GM18505 (cell line): ENCODE measurements around the gene MLX.

Experiments used
- ATAC-seq: cut with Tn5 transposase; IDR thresholded peaks from one replicate; pipeline ENCODE4 v1.9.1; 2021; ENCODE audit not compliant: unreplicated experiment
- POLR2A ChIP-seq: IDR thresholded peaks from 4 replicates; pipeline ENCODE4 v1.6.1; 2011; ENCODE audit warnings: borderline replicate concordance; ENCODE audit not compliant: insufficient read depth, insufficient read length; ENCODE audit errors: extremely low read depth

Gene MLX, protein sequence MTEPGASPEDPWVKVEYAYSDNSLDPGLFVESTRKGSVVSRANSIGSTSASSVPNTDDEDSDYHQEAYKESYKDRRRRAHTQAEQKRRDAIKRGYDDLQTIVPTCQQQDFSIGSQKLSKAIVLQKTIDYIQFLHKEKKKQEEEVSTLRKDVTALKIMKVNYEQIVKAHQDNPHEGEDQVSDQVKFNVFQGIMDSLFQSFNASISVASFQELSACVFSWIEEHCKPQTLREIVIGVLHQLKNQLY

DNA sequence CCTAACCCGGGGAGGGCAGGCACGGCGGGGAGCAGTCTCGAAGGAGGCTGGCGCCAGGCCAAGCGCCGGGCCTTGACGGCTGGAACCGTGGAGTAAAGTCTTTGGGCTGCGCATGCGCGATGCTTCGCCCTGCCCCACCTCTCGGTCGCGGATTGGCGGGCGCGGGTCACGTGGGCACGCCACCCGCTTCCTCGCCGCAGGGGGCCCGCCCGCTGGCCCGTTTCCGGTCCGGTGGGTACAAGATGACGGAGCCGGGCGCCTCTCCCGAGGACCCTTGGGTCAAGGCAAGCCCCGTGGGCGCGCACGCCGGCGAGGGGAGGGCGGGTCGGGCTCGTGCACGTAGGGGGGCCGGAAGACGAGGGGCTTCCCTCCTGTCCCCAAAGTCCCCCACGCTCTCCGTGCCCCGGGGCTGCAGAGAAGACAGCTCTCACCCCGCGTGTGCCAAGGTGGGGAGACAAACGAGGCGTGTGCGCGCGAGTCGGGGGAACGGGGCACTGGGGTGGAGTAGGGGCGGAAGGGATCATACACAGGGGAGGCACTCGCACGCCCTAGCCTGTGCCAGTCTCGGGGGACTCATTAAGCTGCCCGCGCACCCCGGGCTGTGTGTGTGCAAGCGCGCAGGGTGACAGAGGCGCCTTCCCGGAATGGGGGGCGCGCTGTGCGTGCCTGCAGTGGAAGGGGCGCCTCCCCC lies at the start of gene MLX:
Gene MLX, plus strand, starts transcription at position 218 of the 691 bp plus-strand sequence. Its CDS starts 25 bp downstream, at position 243.
- ATAC-seq: peak; percentile 52
- peak; percentile 51 for TF ChIP-seq POLR2A

DNA sequence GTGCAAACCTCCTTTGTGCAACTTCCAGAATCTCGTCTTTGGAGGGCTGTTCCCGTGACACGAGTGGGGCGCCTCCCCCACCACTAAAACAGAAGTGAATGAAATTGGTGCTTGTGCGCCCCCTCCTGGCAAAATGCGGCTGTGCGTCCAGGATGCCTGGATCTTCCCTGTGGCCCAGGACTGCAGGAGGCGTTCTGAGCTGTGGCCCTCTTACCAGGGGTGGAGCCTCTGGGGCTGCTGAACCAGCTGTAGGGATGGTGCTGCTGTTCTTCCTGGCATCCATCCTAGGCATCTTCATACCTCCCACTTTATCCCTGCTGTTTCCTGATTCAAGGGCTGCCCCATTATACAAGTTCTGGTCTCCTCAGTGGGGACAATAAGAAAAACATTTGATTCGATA lies 49.4 kb upstream of the MLX start:
- no peak for TF ChIP-seq POLR2A
- no peak for ATAC-seq

DNA sequence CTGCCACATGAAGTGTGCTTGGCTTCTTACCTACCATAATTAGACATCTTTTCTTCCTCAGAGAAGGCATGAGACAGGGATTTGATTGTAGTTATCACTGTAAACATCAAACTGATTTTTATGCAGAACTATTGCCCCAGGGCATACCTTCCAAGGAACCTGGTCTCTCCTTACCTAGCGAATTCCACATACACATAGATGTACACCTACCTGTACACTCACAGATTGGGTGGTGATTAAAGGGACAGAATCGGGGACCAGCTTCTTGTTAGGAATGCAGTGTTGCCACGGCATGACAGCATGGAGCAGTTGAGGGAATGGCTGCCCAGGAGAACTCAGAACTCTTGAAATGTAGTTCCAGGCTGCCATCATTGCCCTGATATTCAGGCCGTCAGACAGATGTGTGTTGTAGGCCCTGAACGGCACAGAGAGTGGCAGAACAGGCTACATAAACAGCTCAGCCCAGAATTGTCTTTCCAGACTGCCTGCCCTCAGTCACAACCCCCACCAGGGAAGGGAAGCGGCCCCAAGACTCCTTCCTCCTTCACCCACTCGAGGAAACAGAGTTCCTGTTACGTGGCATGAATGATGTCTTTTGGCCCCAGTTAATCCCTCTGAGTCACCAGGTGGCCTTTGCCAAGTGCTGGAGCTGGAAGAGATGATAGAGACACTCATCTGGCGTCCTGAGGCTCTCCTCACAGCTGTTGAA lies 48.7 kb upstream of the MLX start:
- no peak for ATAC-seq
- no peak for TF ChIP-seq POLR2A

DNA sequence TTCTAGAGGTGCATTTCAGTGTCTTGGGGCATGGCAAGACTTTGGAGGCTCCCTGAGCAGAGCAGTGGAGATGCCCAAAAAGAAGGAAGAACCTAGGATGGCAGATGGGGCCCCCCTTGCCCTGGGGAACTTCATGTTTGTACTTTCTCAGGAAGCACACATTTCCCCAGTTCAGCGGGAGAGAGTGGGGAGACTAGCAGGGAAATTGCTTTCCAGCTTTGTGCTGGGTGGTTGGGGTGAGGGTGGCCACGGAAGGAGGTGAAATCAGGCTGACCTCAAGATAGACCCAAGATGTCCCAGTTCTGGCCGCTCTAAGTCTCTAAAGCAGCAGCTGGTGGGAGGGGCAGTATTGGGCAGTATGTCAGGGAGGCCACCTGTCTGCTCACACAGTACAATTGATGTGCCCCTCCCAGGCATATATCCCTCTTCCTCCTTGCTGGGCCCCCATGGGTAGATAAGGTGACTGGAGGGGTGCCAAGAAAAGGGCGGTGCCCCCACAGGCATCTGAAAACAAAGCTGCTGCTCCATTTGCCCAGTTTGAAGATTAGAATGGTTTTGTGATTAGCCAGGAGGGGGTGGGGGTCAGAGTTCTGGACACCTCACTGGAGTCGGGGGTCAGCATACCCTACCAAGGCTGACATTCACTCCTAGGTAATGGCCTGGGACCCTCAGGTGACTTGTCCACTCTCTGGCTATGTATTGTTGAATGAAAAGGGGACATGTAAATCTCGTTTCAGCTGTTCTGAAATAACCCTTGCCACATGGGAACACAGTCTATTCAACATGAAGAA lies 48.0 kb upstream of the MLX start:
- TF ChIP-seq POLR2A: no peak
- ATAC-seq: no peak

DNA sequence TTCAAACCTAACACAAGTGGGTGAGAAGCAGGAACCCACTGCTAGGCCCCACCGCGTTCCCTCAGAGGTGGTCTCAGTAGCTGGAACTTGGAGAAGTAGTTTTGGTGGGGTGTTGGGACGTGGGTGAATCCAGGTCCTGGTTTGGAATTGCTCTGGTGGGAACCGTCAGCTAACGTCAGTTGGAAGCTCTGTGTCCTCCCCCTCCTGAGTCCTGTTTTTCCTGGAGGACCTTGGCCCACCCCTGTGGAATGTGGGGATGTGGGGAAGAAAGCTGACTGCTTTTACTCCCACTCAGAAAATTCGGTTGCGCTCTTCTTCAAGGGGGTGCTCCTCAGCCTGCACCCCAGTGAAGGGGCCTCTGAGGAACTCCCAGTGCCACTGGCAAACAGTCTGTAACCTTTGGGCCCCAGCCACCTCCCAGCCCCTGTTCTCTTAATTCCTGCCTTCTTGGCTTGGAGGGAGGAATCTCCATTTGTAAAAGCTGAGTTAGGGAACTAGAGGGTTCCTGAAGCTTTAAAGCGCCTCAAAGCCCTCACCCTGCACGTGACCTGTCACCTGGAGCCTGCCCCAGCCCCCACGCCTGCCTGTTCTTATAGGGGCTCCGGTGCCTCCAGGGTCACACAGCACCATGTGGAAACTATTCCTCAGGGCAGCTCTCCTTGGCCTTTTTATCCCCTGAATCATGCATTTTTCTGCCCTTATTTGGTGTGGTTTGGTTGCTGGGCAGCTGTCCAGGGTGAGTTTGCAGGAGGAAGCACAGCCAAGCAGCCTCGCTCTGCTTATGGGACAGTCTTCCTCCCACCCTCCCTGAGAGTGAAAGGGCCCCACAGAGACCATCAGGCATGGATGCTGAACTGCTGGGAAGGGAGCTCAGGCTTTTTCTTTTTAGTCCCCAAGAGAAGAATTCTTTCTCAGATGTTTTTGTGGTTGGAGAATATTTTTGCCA lies 47.1 kb upstream of the MLX start:
- no peak for TF ChIP-seq POLR2A
- ATAC-seq: no peak

DNA sequence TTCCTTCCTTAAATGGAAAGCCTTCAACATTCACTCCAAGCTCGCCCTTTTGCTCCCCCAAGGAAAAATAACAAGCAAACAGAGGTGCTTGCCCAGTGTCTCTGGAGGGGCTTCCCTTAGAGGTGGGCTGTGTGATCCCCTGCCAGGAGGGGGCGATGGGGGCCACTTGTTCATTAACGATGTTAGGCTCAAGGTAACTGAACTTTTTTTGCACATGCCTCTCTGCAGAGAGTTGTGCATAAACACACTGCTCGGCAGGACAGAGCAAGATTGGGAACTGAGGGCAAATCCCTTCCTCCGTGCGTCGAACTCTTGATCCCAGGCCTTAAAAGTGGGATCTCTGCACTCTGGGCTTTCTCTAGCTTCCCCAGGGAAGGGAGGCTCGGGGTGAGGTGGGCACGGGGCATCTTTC lies 46.4 kb upstream of the MLX start:
- no peak for ATAC-seq
- TF ChIP-seq POLR2A: no peak

DNA sequence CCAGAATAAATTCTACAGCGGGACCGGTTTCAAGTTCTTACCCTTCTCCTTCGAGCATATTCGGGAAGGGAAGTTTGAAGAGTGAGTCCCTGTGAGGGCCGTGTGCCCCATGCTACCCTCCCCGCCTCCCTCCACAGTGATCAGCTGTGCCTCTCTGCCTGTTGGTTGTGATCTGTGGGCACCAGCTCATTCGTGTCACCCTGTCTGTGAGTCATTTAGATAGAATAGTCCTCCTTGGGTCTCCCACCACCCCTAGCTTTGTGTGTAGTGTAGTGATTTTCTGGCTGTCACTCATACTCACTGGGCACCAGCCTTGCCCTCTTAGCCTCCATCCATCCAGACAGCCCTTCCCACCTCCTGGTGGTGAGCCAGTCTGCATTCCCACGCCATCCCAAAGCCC lies 45.9 kb upstream of the MLX start:
- no peak for ATAC-seq
- TF ChIP-seq POLR2A: no peak

DNA sequence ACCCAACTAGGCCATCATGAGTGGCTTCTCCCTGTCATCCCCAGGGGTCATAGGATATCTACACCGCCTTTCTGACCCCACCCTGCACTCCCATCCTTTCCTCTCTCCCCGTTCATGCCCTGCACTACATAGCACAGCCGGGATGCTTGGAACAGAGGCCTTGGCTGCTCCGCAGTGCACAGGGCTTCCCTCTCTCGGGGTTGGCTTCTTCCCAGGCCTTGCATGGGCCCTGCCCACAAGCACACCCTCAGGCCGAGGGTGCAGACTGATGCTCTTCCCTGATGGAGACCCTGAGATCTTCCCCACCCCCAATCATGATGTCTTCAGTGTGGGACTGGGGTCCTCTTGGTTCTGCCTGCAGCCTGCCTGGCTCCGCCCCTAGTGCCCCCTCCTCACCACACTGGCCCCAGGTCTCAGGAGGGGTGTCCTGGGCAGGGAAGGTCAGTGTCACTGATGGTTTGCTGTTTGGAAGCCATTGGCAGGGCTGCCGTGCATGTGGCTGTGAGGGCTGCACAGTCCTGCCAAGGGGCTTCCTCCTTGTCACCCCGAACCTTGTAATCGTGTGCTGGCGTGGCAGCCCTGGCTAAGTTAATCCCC lies 45.1 kb upstream of the MLX start:
- no peak for TF ChIP-seq POLR2A
- no peak for ATAC-seq

DNA sequence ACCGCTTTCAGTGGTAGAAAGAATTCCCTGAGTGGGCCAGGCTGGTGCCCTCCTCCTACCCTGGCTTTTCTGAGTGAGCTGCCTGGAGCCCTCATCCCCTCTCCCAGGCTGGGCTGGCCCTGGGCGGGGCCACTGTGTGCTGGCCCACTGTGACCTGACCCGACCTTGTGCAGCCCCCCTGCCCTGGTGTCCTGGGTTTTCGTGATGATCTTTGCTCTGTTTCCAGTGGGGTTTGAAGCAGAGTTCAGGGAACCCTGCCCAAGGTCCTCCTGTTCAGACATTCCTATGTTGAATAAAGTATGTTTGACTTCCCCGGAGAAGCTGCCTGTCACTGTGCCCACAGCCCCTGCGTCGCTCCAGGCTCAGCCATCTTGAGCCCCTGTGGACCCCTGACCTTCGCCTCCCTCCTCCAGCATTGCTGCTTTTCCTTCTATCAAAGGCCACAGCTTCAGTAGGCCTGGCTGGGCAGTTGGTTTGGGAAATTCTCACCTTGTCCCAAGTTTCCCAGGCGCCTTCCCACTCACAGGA lies 44.6 kb upstream of the MLX start:
- TF ChIP-seq POLR2A: no peak
- no peak for ATAC-seq

DNA sequence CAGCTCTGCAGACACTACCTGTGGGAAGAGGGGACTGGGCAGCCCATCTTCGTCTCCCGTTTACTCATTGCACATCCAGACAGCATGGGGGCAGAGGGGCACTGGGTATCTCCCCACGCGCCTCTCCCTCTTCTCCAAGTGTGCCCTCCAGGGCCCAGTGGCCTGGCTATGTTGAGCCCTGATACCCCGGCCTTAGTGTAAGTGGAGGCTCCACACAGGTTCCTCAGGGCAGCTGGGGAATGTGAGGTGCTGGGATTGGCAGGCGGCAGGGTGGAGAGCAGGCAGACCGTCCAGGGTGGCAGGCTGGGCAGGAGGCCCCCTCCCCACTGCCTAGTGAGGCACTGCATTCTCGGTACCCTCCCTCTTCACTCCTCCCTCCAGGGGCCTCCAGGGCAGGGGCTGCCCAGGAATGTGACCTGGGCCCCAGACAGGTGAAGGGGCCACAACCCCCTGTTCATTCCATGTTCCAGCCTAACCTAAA lies 44.1 kb upstream of the MLX start:
- TF ChIP-seq POLR2A: no peak
- no peak for ATAC-seq

DNA sequence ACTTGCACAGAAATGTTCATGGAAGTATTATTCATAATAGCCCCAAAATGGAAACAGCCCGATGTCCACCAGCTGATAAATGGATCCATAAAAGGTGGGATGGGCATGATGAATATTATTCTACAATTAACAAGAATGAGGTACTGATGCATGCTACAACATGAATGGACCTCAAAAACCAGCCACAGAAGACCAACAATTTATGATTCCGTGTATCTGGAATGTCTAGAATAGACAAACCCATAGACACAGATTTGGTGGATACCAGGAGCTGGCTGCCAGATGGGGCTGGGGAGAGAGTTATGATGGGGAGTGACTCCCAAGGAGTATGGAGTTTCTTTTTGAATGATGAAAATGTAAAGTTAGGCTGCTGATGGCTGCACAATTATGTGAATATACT lies 41.7 kb upstream of the MLX start:
- ATAC-seq: no peak
- no peak for TF ChIP-seq POLR2A

DNA sequence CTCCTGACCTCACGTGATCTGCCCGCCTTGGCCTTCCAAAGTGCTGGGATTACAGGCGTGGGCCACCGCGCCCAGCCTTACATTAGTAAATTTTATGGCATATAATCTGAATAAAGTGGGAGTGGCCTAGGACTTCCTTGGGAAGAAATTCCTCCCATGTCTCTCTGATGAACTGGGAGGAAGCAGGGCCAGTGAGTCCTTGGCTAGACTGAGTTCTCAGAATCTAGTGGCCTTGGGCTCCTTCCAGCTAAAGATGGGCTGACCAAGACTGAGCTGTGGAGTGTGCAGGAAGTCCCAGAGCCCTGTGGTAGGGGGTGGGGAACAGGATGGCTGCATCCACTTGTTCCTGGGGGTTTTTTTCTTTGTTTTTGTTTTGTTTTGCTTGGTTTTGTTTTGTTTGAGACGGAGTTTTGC lies 40.9 kb upstream of the MLX start:
- ATAC-seq: no peak
- TF ChIP-seq POLR2A: no peak

DNA sequence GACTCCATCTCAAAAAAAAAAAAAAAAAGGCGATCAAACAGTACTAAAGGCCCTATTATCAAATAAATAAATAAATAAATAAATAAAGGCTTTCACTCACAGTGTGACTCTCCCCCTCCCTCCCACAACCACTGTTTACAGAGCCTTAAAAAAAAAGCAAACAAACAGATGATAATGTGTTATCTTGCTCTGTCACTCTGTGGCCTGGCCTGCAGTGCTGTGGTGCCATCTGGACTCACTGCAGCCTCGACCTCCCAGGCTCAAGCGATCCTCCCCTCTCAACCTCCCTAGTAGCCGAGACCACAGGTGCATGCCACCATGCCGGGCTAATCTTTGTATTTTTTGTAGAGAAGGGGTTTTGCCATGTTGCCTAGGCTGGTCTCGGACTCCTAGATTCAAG lies 39.0 kb upstream of the MLX start:
- ATAC-seq: no peak
- TF ChIP-seq POLR2A: no peak
